Liver (tissue), 9 donors: ENCODE results near the gene NTF3. TPM values are rescaled to one million over a fixed set of nuclear protein-coding genes. Genes with fewer than 3 reads are reported as not detected.

ENCODE experiments used
- DNase-seq: peaks from one replicate; pipeline ENCODE4 v3.0.0-alpha.2; 2017; ENCODE audit warnings: low spot score
- H3K27ac ChIP-seq, 2 donors: one replicate each; pipeline ENCODE4 v1.7.0; 2013; ENCODE audit warnings: inconsistent platforms in 2 of 2, low read length in 2 of 2, control low read depth in 1 of 2, low read depth in 1 of 2, mild to moderate bottlenecking in 1 of 2
- H3K27me3 ChIP-seq, 4 donors: one replicate each; pipeline versions ENCODE4 v1.6.1 to v1.7.0; 2013; ENCODE audit warnings: low read length in 3 of 4, inconsistent platforms in 1 of 4, mild to moderate bottlenecking in 1 of 4, moderate library complexity in 1 of 4; ENCODE audit not compliant: control insufficient read depth in 4 of 4, insufficient read depth in 4 of 4
- H3K36me3 ChIP-seq, 4 donors: one replicate each; pipeline versions ENCODE4 v1.6.1 to v1.7.0; 2013; ENCODE audit warnings: low read length in 3 of 4, mild to moderate bottlenecking in 3 of 4, low read depth in 1 of 4, moderate library complexity in 1 of 4; ENCODE audit not compliant: control insufficient read depth in 4 of 4, insufficient read depth in 3 of 4
- H3K4me1 ChIP-seq, 4 donors: one replicate each; pipeline versions ENCODE4 v1.6.1 to v1.7.0; 2013; ENCODE audit warnings: low read length in 3 of 4, mild to moderate bottlenecking in 3 of 4, moderate library complexity in 1 of 4; ENCODE audit not compliant: control insufficient read depth in 4 of 4, insufficient read depth in 4 of 4
- H3K4me3 ChIP-seq, 3 donors: one replicate each; pipeline versions ENCODE4 v1.6.1 to v1.7.0; 2013; ENCODE audit warnings: low read length in 3 of 3, control low read depth in 1 of 3, low read depth in 1 of 3, mild to moderate bottlenecking in 1 of 3
- H3K9ac ChIP-seq, 2 donors: one replicate each; pipeline ENCODE4 v1.7.0; 2013; ENCODE audit warnings: low read length in 2 of 2, mild to moderate bottlenecking in 2 of 2, moderate library complexity in 2 of 2, control low read depth in 1 of 2, low read depth in 1 of 2
- H3K9me3 ChIP-seq, 4 donors: one replicate each; pipeline versions ENCODE4 v1.6.1 to v1.7.0; 2013; ENCODE audit warnings: low read length in 3 of 4; ENCODE audit not compliant: control insufficient read depth in 4 of 4
- ATF3 ChIP-seq: IDR thresholded peaks from 2 replicates; pipeline ENCODE4 v1.6.1; 2016; ENCODE audit warnings: antibody characterized with exemption
- CTCF ChIP-seq: fragments of 150-350 bp; IDR thresholded peaks from 2 replicates; pipeline ENCODE4 v1.5.1; 2017; ENCODE audit warnings: improper control_type of control experiment, low read depth, low read length; ENCODE audit not compliant: missing input control
- EGR1 ChIP-seq, 2 donors: IDR thresholded peaks; 2 replicates each; pipeline ENCODE4 v1.6.1; 2016 to 2018; ENCODE audit warnings: antibody characterized with exemption in 2 of 2, low read depth in 2 of 2
- FOXA1 ChIP-seq: IDR thresholded peaks from 2 replicates; pipeline ENCODE4 v1.6.1; 2016; ENCODE audit warnings: antibody characterized with exemption
- FOXA2 ChIP-seq: IDR thresholded peaks from 2 replicates; pipeline ENCODE4 v1.6.1; 2016; ENCODE audit warnings: antibody characterized with exemption
- GABPA ChIP-seq, 2 donors: IDR thresholded peaks in 1 of 2; conservative IDR thresholded peaks in 1 of 2; 2 replicates each; pipeline ENCODE4 v1.6.1; 2016; ENCODE audit warnings: antibody characterized with exemption in 2 of 2, mild to moderate bottlenecking in 1 of 2, moderate library complexity in 1 of 2
- HNF4A ChIP-seq, 2 donors: conservative IDR thresholded peaks; 2 replicates each; pipeline ENCODE4 v1.6.1; 2016; ENCODE audit warnings: antibody characterized with exemption in 2 of 2, mild to moderate bottlenecking in 2 of 2
- HNF4G ChIP-seq: IDR thresholded peaks from 2 replicates; pipeline ENCODE4 v1.6.1; 2016; ENCODE audit warnings: antibody characterized with exemption
- JUND ChIP-seq, 2 donors: IDR thresholded peaks; 2 replicates each; pipeline ENCODE4 v1.6.1; 2016; ENCODE audit warnings: antibody characterized with exemption in 2 of 2
- MAX ChIP-seq: IDR thresholded peaks from 2 replicates; pipeline ENCODE4 v1.6.1; 2016; ENCODE audit warnings: antibody characterized with exemption
- NR2F2 ChIP-seq: IDR thresholded peaks from 2 replicates; pipeline ENCODE4 v1.6.1; 2016; ENCODE audit warnings: antibody characterized with exemption
- RAD21 ChIP-seq, 2 donors: IDR thresholded peaks; 2 replicates each; pipeline ENCODE4 v1.6.1; 2016; ENCODE audit warnings: antibody characterized with exemption in 2 of 2, mild to moderate bottlenecking in 2 of 2
- REST ChIP-seq: IDR thresholded peaks from 2 replicates; pipeline ENCODE4 v1.6.1; 2016; ENCODE audit warnings: antibody characterized with exemption, mild to moderate bottlenecking
- RXRA ChIP-seq, 2 donors: IDR thresholded peaks; 2 replicates each; pipeline ENCODE4 v1.6.1; 2017 to 2018; ENCODE audit warnings: antibody characterized with exemption in 2 of 2, mild to moderate bottlenecking in 1 of 2
- TAF1 ChIP-seq: conservative IDR thresholded peaks from 2 replicates; pipeline ENCODE4 v1.6.1; 2016; ENCODE audit warnings: antibody characterized with exemption, mild to moderate bottlenecking
- YY1 ChIP-seq: IDR thresholded peaks from 2 replicates; pipeline ENCODE4 v1.6.1; 2016; ENCODE audit warnings: antibody characterized with exemption, mild to moderate bottlenecking
- WGBS: extraction: QIAGEN DNeasy Blood & Tissue Kit; methylation state at CpG from one replicate; pipeline ENCODE4 v1.1.7; 2013; 5-methylcytosine and 5-hydroxymethylcytosine counted together
- polyA plus RNA-seq, 2 donors: library from polyadenylated mRNA; stranded (reverse) in 1 of 2; unstranded in 1 of 2; fragments of 200-250 nt in 1 of 2; fragments of >200 nt in 1 of 2; fragmentation: Nextera tagmentation in 1 of 2; extraction: Ambion mirVana in 1 of 2; gene quantifications; one replicate each; pipeline versions ENCODE4 v1.2.1 to v1.2.3, GENCODE V29; 2013 to 2015
- total RNA-seq, 2 donors: library from RNA; depleted of rRNA; stranded (reverse); fragments of >200 nt; gene quantifications; one replicate each; pipeline ENCODE4 v1.2.3, GENCODE V29; 2014
- donor health status: healthy.
- donor health status: healthy.
- donor health status: healthy.
- donor health status: healthy.
- donor health status: healthy.

Gene NTF3
- total and polyA plus RNA-seq, 4 donors = 0.89 to 2.8 (median 1.5) TPM

- 92% methylated on average over 20 of the region's 20 CpGs for WGBS
Measured at GRCh38 chr12:5521456-5522325, 89.8 kb downstream of the NTF3 start.

More at GRCh38 chr12:5521456-5522325, 89.8 kb downstream of the NTF3 start:
- Histone ChIP-seq H3K9ac (no peak overlapping the region), H3K27ac (no peak overlapping the region), H3K4me1 (no peaks in the 10 kb centered on the region), H3K9me3 (no peaks in the 10 kb centered on the region), H3K27me3 (no peaks in the 10 kb centered on the region), H3K4me3 (no peak overlapping the region), H3K36me3 (no peaks in the 10 kb centered on the region)
- TF ChIP-seq CTCF = no peak
- TF ChIP-seq MAX = no peak
- TF ChIP-seq RAD21 (IDR thresholded peaks at IDR 0.05) = no peak
- no peak for TF ChIP-seq JUND (IDR thresholded peaks at IDR 0.05)
- no peak for TF ChIP-seq FOXA2
- no peak for TF ChIP-seq EGR1 (IDR thresholded peaks at IDR 0.05; ENCODE audit: low read depth in 2 of 2)
- no peak for TF ChIP-seq FOXA1
- TF ChIP-seq NR2F2 = no peak
- TF ChIP-seq ATF3 = no peak
- no peak for TF ChIP-seq HNF4A (conservative IDR thresholded peaks at IDR 0.05)
- TF ChIP-seq GABPA (IDR thresholded peaks at IDR 0.05 in 1 of 2, conservative IDR thresholded peaks at IDR 0.05 in 1 of 2) = no peak
- TF ChIP-seq REST = no peak
- TF ChIP-seq RXRA (IDR thresholded peaks at IDR 0.05) = no peak
- TF ChIP-seq HNF4G = no peak
- TF ChIP-seq TAF1 = no peak
- no peak for TF ChIP-seq YY1
- no peak for DNase-seq
